Endothelial cell of umbilical vein (primary cell): Measurements from ENCODE around the gene SLC46A2. TPM values are rescaled to one million over a fixed set of nuclear protein-coding genes. Genes with fewer than 3 reads are reported as not detected.

ENCODE experiments used
- BruUV-seq: library from RNA; stranded (reverse); fragments of 400-500 nt; replicated peaks from 2 replicates; lab custom pipeline; 2021; lab: Mats Ljungman, UMichigan
- CTCF ChIA-PET: fragments of 300-600, 350-600 bp; sonication (Branson Sonifier 250); formaldehyde crosslinking; loops from one replicate; lab custom pipeline; 2021; ENCODE audit warnings: antibody characterized with exemption, inconsistent platforms; lab: Charles Lee
- POLR2A ChIA-PET: fragments of 300-600, 350-600 bp; sonication (Branson Sonifier 250); formaldehyde crosslinking; loops from one replicate; lab custom pipeline; 2021; ENCODE audit warnings: antibody characterized with exemption, inconsistent platforms; lab: Charles Lee
- DNase-seq: peaks from one replicate; pipeline ENCODE4 v3.0.0-alpha.2; 2011; ENCODE audit warnings: low read depth, low spot score
- FAIRE-seq: peaks from 2 replicates; lab custom pipeline; 2011; peaks lifted over from hg19 to GRCh38; lab: Jason Lieb, UNC
- H2AFZ ChIP-seq: 2 replicates; pipeline ENCODE4 v1.6.0; 2012; ENCODE audit warnings: low read depth, low read length, control low read depth, inconsistent platforms
- H3K27ac ChIP-seq: 2 replicates; pipeline ENCODE4 v1.5.1; 2011; ENCODE audit warnings: low read depth, mild to moderate bottlenecking, control low read depth, low read length, moderate library complexity; ENCODE audit not compliant: insufficient read depth
- H3K27me3 ChIP-seq, 2 experiments: 2 replicates each; pipeline versions ENCODE4 v1.6.0 to v1.6.1; 2011; ENCODE audit warnings: low read length in 2 of 2, mixed read lengths in 1 of 2; ENCODE audit not compliant: control insufficient read depth in 2 of 2, insufficient read depth in 2 of 2
- H3K36me3 ChIP-seq, 2 experiments: 2 replicates in 1 of 2; 3 replicates in 1 of 2; pipeline ENCODE4 v1.5.1; 2011; ENCODE audit warnings: low read length in 2 of 2, mild to moderate bottlenecking in 1 of 2, moderate library complexity in 1 of 2; ENCODE audit not compliant: control insufficient read depth in 2 of 2, insufficient read depth in 2 of 2; ENCODE audit errors: extremely low read depth in 1 of 2
- H3K4me1 ChIP-seq: 3 replicates; pipeline ENCODE4 v1.5.1; 2011; ENCODE audit warnings: mild to moderate bottlenecking, low read length; ENCODE audit not compliant: control insufficient read depth, insufficient read depth; ENCODE audit errors: extremely low read depth
- H3K4me2 ChIP-seq: 2 replicates; pipeline ENCODE4 v1.6.1; 2011; ENCODE audit warnings: low read length, control low read depth, mixed read lengths; ENCODE audit not compliant: insufficient read depth
- H3K4me3 ChIP-seq, 3 experiments: fragments of 200-600 bp in 1 of 3; sonication (generic), shearing (Covaris generic) in 1 of 3; replicated peaks in 1 of 3; 2 replicates each; pipeline ENCODE4 v1.5.1; 2011 to 2016; ENCODE audit warnings: control low read depth in 3 of 3, low read length in 3 of 3, mild to moderate bottlenecking in 2 of 3, inconsistent platforms in 1 of 3, low read depth in 1 of 3, moderate library complexity in 1 of 3; ENCODE audit not compliant: insufficient read depth in 1 of 3
- H3K79me2 ChIP-seq: 2 replicates; pipeline ENCODE4 v1.6.0; 2012; ENCODE audit warnings: low read length, inconsistent platforms; ENCODE audit not compliant: control insufficient read depth, insufficient read depth
- H3K9ac ChIP-seq: replicated peaks from 2 replicates; pipeline ENCODE3; 2011; ENCODE audit warnings: low read length, control low read depth; ENCODE audit not compliant: insufficient read depth; ENCODE audit errors: extremely low read depth
- H3K9me1 ChIP-seq: replicated peaks from 3 replicates; pipeline ENCODE4 v1.6.0; 2011; ENCODE audit warnings: mild to moderate bottlenecking, low read length; ENCODE audit not compliant: control insufficient read depth, insufficient read depth; ENCODE audit errors: extremely low read depth
- H3K9me3 ChIP-seq: replicated peaks from 2 replicates; pipeline ENCODE4 v1.5.1; 2012; ENCODE audit warnings: low read length, inconsistent platforms; ENCODE audit not compliant: control insufficient read depth, insufficient read depth
- H4K20me1 ChIP-seq: replicated peaks from 2 replicates; pipeline ENCODE3; 2011; ENCODE audit warnings: mild to moderate bottlenecking, low read length; ENCODE audit not compliant: control insufficient read depth, insufficient read depth; ENCODE audit errors: extremely low read depth
- EZH2 ChIP-seq: IDR thresholded peaks from 2 replicates; pipeline ENCODE4 v1.6.1; 2012; ENCODE audit warnings: borderline replicate concordance, low read depth, mild to moderate bottlenecking, moderate library complexity, low read length, inconsistent platforms; ENCODE audit not compliant: severe bottlenecking
- FOS ChIP-seq: IDR thresholded peaks from 2 replicates; pipeline ENCODE4 v1.6.1; 2011; ENCODE audit warnings: mild to moderate bottlenecking, low read length, moderate library complexity, borderline replicate concordance; ENCODE audit not compliant: insufficient read depth
- GATA2 ChIP-seq: IDR thresholded peaks from 2 replicates; pipeline ENCODE4 v1.7.0; 2011; ENCODE audit warnings: low read depth, mild to moderate bottlenecking, moderate library complexity, mixed read lengths, low read length; ENCODE audit not compliant: insufficient read length, insufficient read depth
- JUN ChIP-seq: IDR thresholded peaks from 2 replicates; pipeline ENCODE4 v1.6.1; 2011; ENCODE audit warnings: borderline replicate concordance, low read depth; ENCODE audit not compliant: insufficient read length, insufficient read depth
- MYC ChIP-seq: IDR thresholded peaks from one replicate; pipeline ENCODE4 v1.6.1; 2011; ENCODE audit warnings: mild to moderate bottlenecking, low read depth, low read length
- POLR2A ChIP-seq: IDR thresholded peaks from 2 replicates; pipeline ENCODE4 v1.6.1; 2012; ENCODE audit warnings: low read depth, mild to moderate bottlenecking, control low read depth, low read length
- POLR2AphosphoS5 ChIP-seq: IDR thresholded peaks from 2 replicates; pipeline ENCODE4 v1.6.1; 2012; ENCODE audit warnings: low read depth, mild to moderate bottlenecking, control low read depth, low read length, moderate library complexity; ENCODE audit not compliant: insufficient read depth
- dilution Hi-C: fragments of 300-500 bp; cut with MboI; formaldehyde crosslinking; loops from one replicate; pipeline ENCODE4 v1.15.0; 2019; ENCODE audit warnings: low sequenced_read_pairs; ENCODE audit not compliant: extremely low pct_ligation_motif_present
- intact Hi-C: fragments of 100-400 bp; cut with micrococcal nuclease; formaldehyde crosslinking; loops from one replicate; pipeline ENCODE4 v1.10.0; 2022
- polyA plus RNA-seq, 4 experiments: library from polyadenylated mRNA; depleted of rRNA in 3 of 4; stranded (reverse) in 3 of 4; unstranded in 1 of 4; fragments of >200 nt; gene quantifications; 2 replicates each; pipeline versions ENCODE4 v1.2.1 to v1.2.3, GENCODE V29; 2011 to 2012; ENCODE audit warnings: missing spikeins in 1 of 4
- total RNA-seq: library from RNA; stranded (reverse); gene quantifications from 2 replicates; pipeline ENCODE4 v1.2.3, GENCODE V29; 2021
- TF ChIP-seq, protein P1 (sequence below): IDR thresholded peaks from 2 replicates; pipeline ENCODE4 v1.6.1; 2011; ENCODE audit not compliant: insufficient read depth, insufficient read length
- TF ChIP-seq, protein P2 (sequence below), 2 donors: IDR thresholded peaks; 1 replicate in 1 of 2; 2 replicates in 1 of 2; pipeline ENCODE4 v1.5.1; 2011; ENCODE audit warnings: low read length in 2 of 2, mild to moderate bottlenecking in 2 of 2, moderate library complexity in 2 of 2, control low read depth in 1 of 2, inconsistent platforms in 1 of 2, low read depth in 1 of 2; ENCODE audit not compliant: insufficient read depth in 1 of 2; ENCODE audit errors: extremely low read depth in 1 of 2

Gene SLC46A2
- total and polyA plus RNA-seq, 2 donors (not counting 3 experiments of a cell fraction or from before 2014, with no cell fraction given) = not detected

DNA sequence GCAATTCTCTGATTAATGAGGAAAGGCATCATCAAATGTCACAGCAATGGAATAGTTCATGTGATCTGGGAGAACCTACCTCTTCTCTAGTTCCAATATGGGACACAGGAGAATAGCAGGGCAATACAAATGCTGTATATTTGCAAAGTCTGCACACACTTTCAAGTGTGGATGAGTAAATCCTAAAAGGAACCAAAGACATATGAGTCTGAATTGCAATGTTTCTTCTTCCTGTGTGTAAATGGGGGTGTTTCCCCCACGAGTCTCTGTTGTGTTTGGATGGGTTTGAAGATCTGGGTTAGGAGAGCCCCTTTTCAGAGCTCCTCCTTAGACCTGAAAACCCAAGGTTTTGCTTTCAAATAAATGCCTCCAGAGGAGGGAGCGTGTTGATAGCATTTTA is 26.9 kb downstream of the SLC46A2 start:
- H3K27me3 ChIP-seq = no peaks in the 10 kb centered on the region
- no peak overlapping the region for H3K27ac ChIP-seq
- no peaks in the 10 kb centered on the region for H3K9me3 ChIP-seq
- no peaks in the 10 kb centered on the region for H3K79me2 ChIP-seq
- no peak overlapping the region for H3K9ac ChIP-seq
- H3K4me3 ChIP-seq = no peak overlapping the region
- intact Hi-C loops (no loop called here), dilution Hi-C loops (no loop called here)
- H3K4me1 ChIP-seq = no peaks in the 10 kb centered on the region
- H3K36me3 ChIP-seq = no peaks in the 10 kb centered on the region
- TF ChIP-seq MYC (no peak), EZH2 (no peak), FOS (no peak), GATA2 (no peak), POLR2AphosphoS5 (no peak)
- TF ChIP-seq, protein P1, sequence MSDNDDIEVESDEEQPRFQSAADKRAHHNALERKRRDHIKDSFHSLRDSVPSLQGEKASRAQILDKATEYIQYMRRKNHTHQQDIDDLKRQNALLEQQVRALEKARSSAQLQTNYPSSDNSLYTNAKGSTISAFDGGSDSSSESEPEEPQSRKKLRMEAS = no peak
- CTCF ChIA-PET = interaction anchor here (0.6 to 0.8 kb wide), 2 partner anchors 8 to 34 kb away, joined by 3 read pairs; no protein-coding TSS in a partner anchor
- FAIRE-seq (no peak), DNase-seq (no peak)
- H3K4me2 ChIP-seq = no peak overlapping the region
- BruUV-seq = no TSS peak
- no peaks in the 10 kb centered on the region for H4K20me1 ChIP-seq
- H3K9me1 ChIP-seq = no peaks in the 10 kb centered on the region
- H2AFZ ChIP-seq = no peak overlapping the region
- POLR2A ChIA-PET = no interaction called here

DNA sequence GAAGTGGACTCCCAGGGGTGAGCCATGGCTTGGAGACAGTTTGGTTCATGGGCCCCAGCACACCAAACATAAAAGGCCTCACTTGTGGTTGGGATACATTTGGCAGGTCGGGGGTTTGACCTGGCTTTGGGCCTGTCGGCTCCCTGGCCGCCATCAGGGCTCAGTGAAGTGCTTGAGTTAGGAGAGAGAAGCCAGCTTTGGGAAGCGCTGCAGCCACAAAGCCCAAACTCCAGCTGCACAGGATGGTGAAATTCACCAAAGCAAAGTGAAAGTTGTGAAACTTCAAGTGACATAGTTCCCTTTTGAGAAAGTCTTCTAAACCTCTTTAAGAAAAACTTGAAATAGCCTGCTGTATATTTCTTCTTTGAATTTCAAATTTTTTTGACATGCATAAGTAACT is 27.5 kb downstream of the SLC46A2 start:
- H3K36me3 ChIP-seq = no peaks in the 10 kb centered on the region
- FAIRE-seq = no peak
- H3K9me3 ChIP-seq = no peaks in the 10 kb centered on the region
- no peaks in the 10 kb centered on the region for H3K79me2 ChIP-seq
- H3K4me1 ChIP-seq = no peaks in the 10 kb centered on the region
- DNase-seq = no peak
- H3K4me3 ChIP-seq = no peak overlapping the region
- H3K9ac ChIP-seq = no peak overlapping the region
- intact Hi-C loops (no loop called here), dilution Hi-C loops (no loop called here)
- no peaks in the 10 kb centered on the region for H3K27me3 ChIP-seq
- ChIA-PET CTCF (interaction anchor here (0.6 kb wide), 1 partner anchor 34 kb away, joined by 3 read pairs; no protein-coding TSS in a partner anchor), POLR2A (no interaction called here)
- no peak overlapping the region for H3K27ac ChIP-seq
- no peaks in the 10 kb centered on the region for H4K20me1 ChIP-seq
- H2AFZ ChIP-seq = no peak overlapping the region
- TF ChIP-seq, protein P2, sequence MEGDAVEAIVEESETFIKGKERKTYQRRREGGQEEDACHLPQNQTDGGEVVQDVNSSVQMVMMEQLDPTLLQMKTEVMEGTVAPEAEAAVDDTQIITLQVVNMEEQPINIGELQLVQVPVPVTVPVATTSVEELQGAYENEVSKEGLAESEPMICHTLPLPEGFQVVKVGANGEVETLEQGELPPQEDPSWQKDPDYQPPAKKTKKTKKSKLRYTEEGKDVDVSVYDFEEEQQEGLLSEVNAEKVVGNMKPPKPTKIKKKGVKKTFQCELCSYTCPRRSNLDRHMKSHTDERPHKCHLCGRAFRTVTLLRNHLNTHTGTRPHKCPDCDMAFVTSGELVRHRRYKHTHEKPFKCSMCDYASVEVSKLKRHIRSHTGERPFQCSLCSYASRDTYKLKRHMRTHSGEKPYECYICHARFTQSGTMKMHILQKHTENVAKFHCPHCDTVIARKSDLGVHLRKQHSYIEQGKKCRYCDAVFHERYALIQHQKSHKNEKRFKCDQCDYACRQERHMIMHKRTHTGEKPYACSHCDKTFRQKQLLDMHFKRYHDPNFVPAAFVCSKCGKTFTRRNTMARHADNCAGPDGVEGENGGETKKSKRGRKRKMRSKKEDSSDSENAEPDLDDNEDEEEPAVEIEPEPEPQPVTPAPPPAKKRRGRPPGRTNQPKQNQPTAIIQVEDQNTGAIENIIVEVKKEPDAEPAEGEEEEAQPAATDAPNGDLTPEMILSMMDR (IDR thresholded peaks at IDR 0.05; ENCODE audit: extremely low read depth in 1 of 2, insufficient read depth in 1 of 2, low read depth in 1 of 2, low read length in 2 of 2) = no peak
- TF ChIP-seq JUN (no peak), GATA2 (no peak), POLR2AphosphoS5 (no peak), MYC (no peak), EZH2 (no peak), FOS (no peak), POLR2A (no peak)
- TF ChIP-seq, protein P1 = no peak
- no peaks in the 10 kb centered on the region for H3K9me1 ChIP-seq
- BruUV-seq = no TSS peak
- no peak overlapping the region for H3K4me2 ChIP-seq
